Measurements from ENCODE around the gene ESM1.

GRCh38 chr5:55022450-55022849 lies 37.1 kb upstream of the ESM1 start:
- TF ChIP-seq EZH2phosphoT487 (IDR thresholded peaks at IDR 0.05; ENCODE audit: borderline replicate concordance) (no peak), CTCF (conservative IDR thresholded peaks at IDR 0.05; ENCODE audit: low read length) (no peak)

Measured in Loucy (cell line).